K562 (cell line): ENCODE measurements around the gene SLC49A4. TPM values are rescaled to one million over a fixed set of nuclear protein-coding genes. Genes with fewer than 3 reads are reported as not detected.
A peak's percentile ranks its signal among the peaks of the same experiment; 100 is the strongest.

Source experiments
- ATAC-seq: fragments of 200-7000 bp; cut with Tn5 transposase; 3 replicates; pipeline ENCODE4 v1.9.1; 2020; ENCODE audit warnings: moderate library complexity
- BruUV-seq: library from RNA; stranded (reverse); fragments of 400-500 nt; replicated peaks from 2 replicates; lab custom pipeline; 2021; lab: Mats Ljungman, UMichigan
- CTCF ChIA-PET: fragments of 300-600 bp; formaldehyde crosslinking; extraction: SDS; loops from one replicate; lab custom pipeline; 2021; ENCODE audit warnings: low intra/inter-chr PET ratio; lab: Yijun Ruan, JAX
- POLR2A ChIA-PET: fragments of 300-600, 350-650 bp; sonication (Branson Sonifier 250); formaldehyde crosslinking; extraction: SDS; loops from one replicate; lab custom pipeline; 2021; ENCODE audit warnings: antibody characterized with exemption, inconsistent platforms; lab: Yijun Ruan, JAX
- DNase-seq, 4 experiments: peaks; one replicate each; pipeline versions ENCODE4 v3.0.0 to v3.0.0-alpha.2; 2011 to 2018; ENCODE audit warnings: low spot score in 3 of 4, mixed read lengths in 3 of 4; ENCODE audit errors: extremely low read depth in 1 of 4
- FAIRE-seq: peaks from 2 replicates; lab custom pipeline; 2011; peaks lifted over from hg19 to GRCh38; lab: Jason Lieb, UNC
- H2AFZ ChIP-seq: 2 replicates; pipeline ENCODE4 v1.6.0; 2011; ENCODE audit warnings: low read depth, low read length, control low read depth, inconsistent platforms
- H3K27ac ChIP-seq: fragments of 200-600 bp; 3 replicates; pipeline ENCODE4 v1.8.0; 2011; ENCODE audit warnings: low read depth, mild to moderate bottlenecking, control low read depth, inconsistent platforms, low read length, moderate library complexity, mixed read lengths; ENCODE audit errors: extremely low read depth
- H3K27me3 ChIP-seq, 2 experiments: fragments of 300-600 bp in 1 of 2; 2 replicates in 1 of 2; 3 replicates in 1 of 2; pipeline versions ENCODE4 v1.6.0 to v1.8.0; 2011; ENCODE audit warnings: inconsistent platforms in 2 of 2, low read length in 2 of 2, mild to moderate bottlenecking in 1 of 2, mixed read lengths in 1 of 2, moderate library complexity in 1 of 2; ENCODE audit not compliant: control insufficient read depth in 2 of 2, insufficient read depth in 2 of 2
- H3K36me3 ChIP-seq: fragments of 300-600 bp; 3 replicates; pipeline ENCODE4 v1.8.0; 2011; ENCODE audit warnings: mild to moderate bottlenecking, low read length, inconsistent platforms; ENCODE audit not compliant: control insufficient read depth, insufficient read depth
- H3K4me1 ChIP-seq, 2 experiments: fragments of 200-600 bp in 1 of 2; replicated peaks in 1 of 2; 2 replicates in 1 of 2; 3 replicates in 1 of 2; pipeline versions ENCODE4 v1.5.1 to v1.8.0; 2011; ENCODE audit warnings: inconsistent platforms in 2 of 2, low read length in 2 of 2, mild to moderate bottlenecking in 1 of 2, mixed read lengths in 1 of 2, moderate library complexity in 1 of 2; ENCODE audit not compliant: control insufficient read depth in 2 of 2, insufficient read depth in 2 of 2
- H3K4me2 ChIP-seq: 2 replicates; pipeline ENCODE4 v1.6.1; 2011; ENCODE audit warnings: low read length, control low read depth, inconsistent platforms, mixed read lengths; ENCODE audit not compliant: insufficient read depth
- H3K4me3 ChIP-seq: fragments of 200-600 bp; sonication (generic), shearing (Covaris generic); 2 replicates; pipeline ENCODE4 v1.5.1; 2016; ENCODE audit warnings: control low read depth, inconsistent platforms
- H3K79me2 ChIP-seq: fragments of 200-600 bp; 3 replicates; pipeline ENCODE4 v1.8.0; 2011; ENCODE audit warnings: low read length, inconsistent platforms; ENCODE audit not compliant: control insufficient read depth, insufficient read depth
- H3K9ac ChIP-seq, 2 experiments: 2 replicates each; pipeline versions ENCODE4 v1.6.0 to v1.6.1; 2011; ENCODE audit warnings: low read depth in 2 of 2, low read length in 2 of 2, control low read depth in 1 of 2, inconsistent platforms in 1 of 2, mild to moderate bottlenecking in 1 of 2, mixed read lengths in 1 of 2; ENCODE audit not compliant: insufficient read depth in 1 of 2
- H3K9me1 ChIP-seq: one replicate; pipeline ENCODE4 v1.6.0; 2011; ENCODE audit warnings: inconsistent platforms, mild to moderate bottlenecking, low read length, moderate library complexity; ENCODE audit not compliant: control insufficient read depth, insufficient read depth
- H3K9me3 ChIP-seq: replicated peaks from 2 replicates; pipeline ENCODE4 v1.5.1; 2011; ENCODE audit warnings: low read depth, low read length, inconsistent platforms; ENCODE audit not compliant: control insufficient read depth, insufficient read depth
- H4K20me1 ChIP-seq: replicated peaks from 2 replicates; pipeline ENCODE4 v1.6.1; 2011; ENCODE audit warnings: low read length, inconsistent platforms, mixed read lengths; ENCODE audit not compliant: control insufficient read depth, insufficient read depth
- CSDE1 ChIP-seq, 2 experiments: fragments of 450-650 bp; IDR thresholded peaks; 2 replicates each; pipeline ENCODE4 v1.6.1; 2016; ENCODE audit warnings: mild to moderate bottlenecking in 1 of 2
- FOSL1 ChIP-seq: fragments of 200-800 bp; sonication (Bioruptor generic); conservative IDR thresholded peaks from 2 replicates; pipeline ENCODE4 v1.6.1; 2016; ENCODE audit warnings: missing genetic modification characterization, missing compliant biosample characterization
- FOXA3 ChIP-seq, 2 experiments: fragments of 450-650 bp in 1 of 2; sonication (generic) in 1 of 2; formaldehyde crosslinking; IDR thresholded peaks in 1 of 2; conservative IDR thresholded peaks in 1 of 2; 2 replicates each; pipeline versions ENCODE4 v1.4.0 to v1.8.0; 2020 to 2022; ENCODE audit warnings: mild to moderate bottlenecking in 2 of 2, missing genetic modification reagents in 1 of 2
- FOXM1 ChIP-seq, 2 experiments: fragments of 450-650 bp in 1 of 2; sonication (generic) in 1 of 2; formaldehyde crosslinking in 1 of 2; IDR thresholded peaks; 2 replicates each; pipeline versions ENCODE4 v1.6.1 to v1.9.0; 2017 to 2022; ENCODE audit warnings: low read depth in 2 of 2, mild to moderate bottlenecking in 2 of 2, missing genetic modification reagents in 1 of 2, moderate library complexity in 1 of 2
- JUND ChIP-seq, 2 experiments: IDR thresholded peaks; 2 replicates in 1 of 2; 3 replicates in 1 of 2; pipeline ENCODE4 v1.6.1; 2011; ENCODE audit warnings: borderline replicate concordance in 2 of 2, low read depth in 2 of 2, low read length in 2 of 2, improper control_type of control experiment in 1 of 2, missing biosample characterization in 1 of 2, missing genetic modification characterization in 1 of 2, missing genetic modification reagents in 1 of 2
- MED1 ChIP-seq: sonication (generic); formaldehyde crosslinking; IDR thresholded peaks from 2 replicates; pipeline ENCODE4 v1.8.1; 2023; ENCODE audit warnings: missing genetic modification reagents, borderline replicate concordance
- ZNF384 ChIP-seq: IDR thresholded peaks from 2 replicates; pipeline ENCODE4 v1.6.1; 2012; ENCODE audit warnings: low read depth, low read length, improper control_type of control experiment
- WGBS: fragments of 100-300 bp; shearing (Covaris generic); methylation state at CpG from one replicate; pipeline ENCODE4 v1.1.6; 2016; ENCODE audit warnings: low coverage, mixed read lengths; ENCODE audit not compliant: insufficient coverage; ENCODE audit errors: missing lambda C conversion rate; 5-methylcytosine and 5-hydroxymethylcytosine counted together
- in situ Hi-C: fragments of 300-500 bp; cut with MboI; formaldehyde crosslinking; loops from 4 replicates; pipeline ENCODE4 v1.15.0; 2018; ENCODE audit warnings: inconsistent platforms, mixed read lengths
- intact Hi-C: fragments of 100-400 bp; cut with micrococcal nuclease; formaldehyde crosslinking; loops from 2 replicates; pipeline ENCODE4 v1.14.2; 2022
- polyA plus RNA-seq, 8 experiments: library from polyadenylated mRNA; depleted of rRNA in 4 of 8; stranded (reverse) in 5 of 8; unstranded in 3 of 8; fragments of >200 nt; fragmentation: Nextera tagmentation in 2 of 8; fragmentation: Illumina TruSeq in 1 of 8; extraction: Ambion mirVana in 2 of 8; extraction: Trizol in 1 of 8; gene quantifications; 2 replicates each; pipeline versions ENCODE4 v1.2.1 to v1.2.3, GENCODE V29; 2011 to 2014; ENCODE audit warnings: inconsistent platforms in 1 of 8, missing spikeins in 1 of 8
- total RNA-seq, 7 experiments: library from RNA; depleted of rRNA in 6 of 7; stranded (reverse); fragments of >200 nt in 6 of 7; fragmentation: Illumina TruSeq in 2 of 7; extraction: Trizol in 2 of 7; gene quantifications; 2 replicates each; pipeline versions ENCODE4 v1.2.1 to v1.2.3, GENCODE V29; 2011 to 2021; ENCODE audit warnings: low replicate concordance in 1 of 7
- TF ChIP-seq, protein P1 (sequence below), 2 experiments: fragments of 450-650 bp in 1 of 2; sonication (generic) in 1 of 2; formaldehyde crosslinking in 1 of 2; IDR thresholded peaks in 1 of 2; conservative IDR thresholded peaks in 1 of 2; 2 replicates each; pipeline versions ENCODE4 v1.6.1 to v1.8.1; 2016 to 2023; ENCODE audit warnings: mild to moderate bottlenecking in 2 of 2, moderate library complexity in 2 of 2, inconsistent platforms in 1 of 2, missing genetic modification reagents in 1 of 2

Gene SLC49A4
- total and polyA plus RNA-seq, 9 of the 15 experiments (the other 6 are each of a cell fraction or from before 2014, with no cell fraction given) = 0.15 to 1.3 (median 0.83) TPM

DNA sequence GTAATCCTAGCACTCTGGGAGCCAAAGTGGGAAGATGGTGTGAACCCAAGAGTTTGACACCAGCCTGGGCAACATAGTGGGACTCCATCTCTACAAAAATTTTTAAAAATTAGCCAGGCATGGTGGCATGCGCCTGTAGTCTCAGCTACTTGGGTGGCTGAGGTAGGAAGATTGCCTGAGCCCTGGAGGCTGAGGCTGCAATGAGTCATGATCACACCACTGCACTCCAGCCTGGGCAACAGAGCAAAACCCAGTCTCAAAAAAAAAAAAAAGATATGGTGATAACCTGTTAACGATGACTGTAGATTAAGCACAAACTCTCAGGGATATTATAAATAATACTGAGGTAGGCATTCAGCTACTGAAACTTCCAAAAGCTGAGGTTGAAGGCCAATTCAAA lies 107.5 kb downstream of the SLC49A4 start:
- H3K9me3 ChIP-seq = no peaks in the 10 kb centered on the region; the same call in 1 of the 2 replicates
- no peaks in the 10 kb centered on the region for H3K79me2 ChIP-seq
- DNase-seq (no peak), FAIRE-seq (no peak), ATAC-seq (no peak)
- H3K4me1 ChIP-seq = no peaks in the 10 kb centered on the region
- ChIA-PET CTCF (no interaction called here), POLR2A (no interaction called here)
- H3K4me3 ChIP-seq = no peak overlapping the region
- no peak overlapping the region for H2AFZ ChIP-seq
- H3K9ac ChIP-seq = no peak overlapping the region
- no peaks in the 10 kb centered on the region; a peak in 1 of 5 replicates for H3K27me3 ChIP-seq
- in situ Hi-C loops = no loop called here
- H3K4me2 ChIP-seq = no peak overlapping the region
- no peaks in the 10 kb centered on the region for H3K36me3 ChIP-seq
- H3K9me1 ChIP-seq = no peaks in the 10 kb centered on the region
- WGBS = 0% methylated on average over 2 of the region's 2 CpGs
- H3K27ac ChIP-seq = no peak overlapping the region
- BruUV-seq = no TSS peak
- intact Hi-C loops = no loop called here
- H4K20me1 ChIP-seq = no peaks in the 10 kb centered on the region
- TF ChIP-seq FOXM1 (IDR thresholded peaks at IDR 0.05; ENCODE audit: low read depth) (no peak), FOXM1 (CRISPR knock-in tag; IDR thresholded peaks at IDR 0.05; ENCODE audit: low read depth) (no peak), ZNF384 (peak; percentile 12; the same call in 1 of the 2 replicates), FOSL1 (tag) (peak; percentile 61), JUND (IDR thresholded peaks at IDR 0.05; ENCODE audit: borderline replicate concordance, low read depth, low read length) (0 out of 2 replicates have a peak, but pooled peaks have one; percentile 13), JUND (tag; IDR thresholded peaks at IDR 0.05; ENCODE audit: borderline replicate concordance, low read depth, low read length) (no peak), CSDE1 (IDR thresholded peaks at IDR 0.05) (no peak), MED1 (no peak), FOXA3 (CRISPR knock-in tag; conservative IDR thresholded peaks at IDR 0.05 in 1 of 2, IDR thresholded peaks at IDR 0.05 in 1 of 2) (no peak)
- TF ChIP-seq, protein P1, sequence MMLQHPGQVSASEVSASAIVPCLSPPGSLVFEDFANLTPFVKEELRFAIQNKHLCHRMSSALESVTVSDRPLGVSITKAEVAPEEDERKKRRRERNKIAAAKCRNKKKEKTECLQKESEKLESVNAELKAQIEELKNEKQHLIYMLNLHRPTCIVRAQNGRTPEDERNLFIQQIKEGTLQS (IDR thresholded peaks at IDR 0.05) = peak; percentile 19; the same call in 1 of the 2 replicates
- TF ChIP-seq, protein P1 (CRISPR knock-in tag; conservative IDR thresholded peaks at IDR 0.05) = no peak
